ENCODE results near the gene AKTIP. TPM values are rescaled to one million over a fixed set of nuclear protein-coding genes. Genes with fewer than 3 reads are reported as not detected.

AKTIP gene
- total RNA-seq: 10 to 100 TPM; 24.4 to 24.7 TPM

- H3K27me3 Mint-ChIP-seq: no peaks in the 10 kb centered on the region
- DNase-seq (peak; percentile 76), ATAC-seq (peak; percentile 15)
- H3K4me3 Mint-ChIP-seq: peak within 1 kb of the TSS; percentile 95
- H3K4me1 Mint-ChIP-seq (ENCODE audit: low read depth): peaks cover 49% of the 10 kb centered on the region
- H3K36me3 Mint-ChIP-seq (ENCODE audit: low read depth): peaks cover 20% of the 10 kb centered on the region
- no peaks in the 10 kb centered on the region for H3K9me3 Mint-ChIP-seq
- CTCF ChIA-PET: interaction anchor here (1.1 to 1.8 kb wide), 6 partner anchors 7 to 68 kb away, joined by 3 to 5 read pairs (median 4); partner anchors contain the start of gene RBL2
- intact Hi-C loops (cut with micrococcal nuclease): loop anchor here (2.0 to 10.0 kb wide), 3 partner anchors 45 to 448 kb away; partner anchors contain the start of genes CHD9, CHD9NB and RBL2
- peak within 1 kb of the TSS; percentile 97 for H3K27ac Mint-ChIP-seq
- POLR2A ChIA-PET: interaction anchor here (1.1 to 3.9 kb wide), 9 partner anchors 10 to 130 kb away, joined by 3 to 24 read pairs (median 4); partner anchors contain the start of gene RBL2
- TF ChIP-seq, protein P1, sequence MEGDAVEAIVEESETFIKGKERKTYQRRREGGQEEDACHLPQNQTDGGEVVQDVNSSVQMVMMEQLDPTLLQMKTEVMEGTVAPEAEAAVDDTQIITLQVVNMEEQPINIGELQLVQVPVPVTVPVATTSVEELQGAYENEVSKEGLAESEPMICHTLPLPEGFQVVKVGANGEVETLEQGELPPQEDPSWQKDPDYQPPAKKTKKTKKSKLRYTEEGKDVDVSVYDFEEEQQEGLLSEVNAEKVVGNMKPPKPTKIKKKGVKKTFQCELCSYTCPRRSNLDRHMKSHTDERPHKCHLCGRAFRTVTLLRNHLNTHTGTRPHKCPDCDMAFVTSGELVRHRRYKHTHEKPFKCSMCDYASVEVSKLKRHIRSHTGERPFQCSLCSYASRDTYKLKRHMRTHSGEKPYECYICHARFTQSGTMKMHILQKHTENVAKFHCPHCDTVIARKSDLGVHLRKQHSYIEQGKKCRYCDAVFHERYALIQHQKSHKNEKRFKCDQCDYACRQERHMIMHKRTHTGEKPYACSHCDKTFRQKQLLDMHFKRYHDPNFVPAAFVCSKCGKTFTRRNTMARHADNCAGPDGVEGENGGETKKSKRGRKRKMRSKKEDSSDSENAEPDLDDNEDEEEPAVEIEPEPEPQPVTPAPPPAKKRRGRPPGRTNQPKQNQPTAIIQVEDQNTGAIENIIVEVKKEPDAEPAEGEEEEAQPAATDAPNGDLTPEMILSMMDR (IDR thresholded peaks at IDR 0.05): no peak
Observed at GRCh38 chr16:53502331-53503269, at the start of gene AKTIP. TSS of gene AKTIP (minus strand) at chr16:53503209. CDS start at chr16:53500259, 2,950 bp downstream.

GRCh38 chr16:53549970-53550690, 47.1 kb upstream of the AKTIP start:
- peak; percentile 64 for DNase-seq
- ChIA-PET CTCF (interaction anchor here (0.6 to 4.1 kb wide), 35 partner anchors 9 to 1408 kb away, joined by 3 to 22 read pairs (median 3); no protein-coding TSS in a partner anchor), POLR2A (interaction anchor here (0.7 kb wide), 1 partner anchor 99 kb away, joined by 3 read pairs; no protein-coding TSS in a partner anchor)
- H3K9me3 Mint-ChIP-seq: no peaks in the 10 kb centered on the region
- TF ChIP-seq, protein P1 (IDR thresholded peaks at IDR 0.05): peak; percentile 83
- H3K36me3 Mint-ChIP-seq (ENCODE audit: low read depth): no peaks in the 10 kb centered on the region
- no peak overlapping the region for H3K27ac Mint-ChIP-seq
- peak; percentile 80 for ATAC-seq
- no peak overlapping the region for H3K4me3 Mint-ChIP-seq
- H3K27me3 Mint-ChIP-seq: peaks cover 18% of the 10 kb centered on the region
- H3K4me1 Mint-ChIP-seq (ENCODE audit: low read depth): peaks cover 14% of the 10 kb centered on the region
- intact Hi-C loops (cut with micrococcal nuclease): no loop called here

DNA sequence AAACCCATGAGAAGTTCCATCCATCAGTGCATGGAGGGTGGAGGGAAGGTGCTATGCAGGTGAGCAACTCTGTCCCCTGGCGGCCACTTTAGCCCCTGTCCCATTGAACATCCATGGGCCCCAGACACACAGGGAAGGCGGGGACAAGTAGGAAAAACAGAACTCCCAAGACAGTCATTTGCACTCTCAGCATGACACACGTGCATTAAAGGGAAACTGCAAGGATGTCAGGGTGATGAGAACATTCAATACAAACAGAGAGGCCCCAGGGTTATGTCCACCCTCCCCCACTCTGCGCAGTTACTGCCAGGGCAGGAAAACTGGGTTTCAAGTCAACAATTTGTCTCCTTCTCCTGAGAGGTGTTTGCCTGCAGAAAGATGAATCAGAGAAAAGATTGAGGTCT, 44.0 kb upstream of the AKTIP start:
- Mint-ChIP-seq H3K27ac (no peak overlapping the region), H3K36me3 (ENCODE audit: low read depth) (no peaks in the 10 kb centered on the region), H3K9me3 (no peaks in the 10 kb centered on the region), H3K4me1 (ENCODE audit: low read depth) (peaks cover 27% of the 10 kb centered on the region), H3K4me3 (no peak overlapping the region), H3K27me3 (peaks cover 32% of the 10 kb centered on the region)
- intact Hi-C loops (cut with micrococcal nuclease): no loop called here
- ChIA-PET POLR2A (interaction anchor here (1.2 kb wide), 1 partner anchor 17 kb away, joined by 3 read pairs; no protein-coding TSS in a partner anchor), CTCF (interaction anchor here (0.9 to 4.1 kb wide), 3 partner anchors 45 to 1918 kb away, joined by 3 to 22 read pairs (median 3); no protein-coding TSS in a partner anchor)
- no peak for DNase-seq
- TF ChIP-seq, protein P1 (IDR thresholded peaks at IDR 0.05): no peak
- ATAC-seq: no peak

GRCh38 chr16:53545433-53545832, 42.4 kb upstream of the AKTIP start:
- ATAC-seq (no peak), DNase-seq (peak; percentile 41)
- TF ChIP-seq, protein P1 (IDR thresholded peaks at IDR 0.05): no peak
- intact Hi-C loops (cut with micrococcal nuclease): no loop called here
- no peaks in the 10 kb centered on the region for H3K9me3 Mint-ChIP-seq
- peaks cover 27% of the 10 kb centered on the region for H3K4me1 Mint-ChIP-seq (ENCODE audit: low read depth)
- H3K27ac Mint-ChIP-seq: no peak overlapping the region
- H3K4me3 Mint-ChIP-seq: peak overlapping the region; percentile 0
- POLR2A ChIA-PET: interaction anchor here (0.6 to 2.0 kb wide), 3 partner anchors 9 to 1434 kb away, joined by 3 to 6 read pairs (median 4); no protein-coding TSS in a partner anchor
- peaks cover 25% of the 10 kb centered on the region for H3K27me3 Mint-ChIP-seq
- CTCF ChIA-PET: interaction anchor here (1.1 to 2.8 kb wide), 3 partner anchors 8 to 347 kb away, joined by 3 to 11 read pairs (median 4); no protein-coding TSS in a partner anchor
- no peaks in the 10 kb centered on the region for H3K36me3 Mint-ChIP-seq (ENCODE audit: low read depth)
